H1 (cell line): ENCODE data around the gene KLF2. TPM values are rescaled to one million over a fixed set of nuclear protein-coding genes. Genes with fewer than 3 reads are reported as not detected.

Experiments
- CTCF ChIA-PET: fragments of 300-600 bp; sonication (Branson Sonifier 250); formaldehyde crosslinking; loops from one replicate; lab custom pipeline; 2021; ENCODE audit not compliant: partially characterized antibody; lab: Charles Lee
- POLR2A ChIA-PET: fragments of 300-600 bp; sonication (Branson Sonifier 250); formaldehyde crosslinking; loops from one replicate; lab custom pipeline; 2021; ENCODE audit warnings: inconsistent platforms; ENCODE audit not compliant: partially characterized antibody; lab: Charles Lee
- DNase-seq, 2 experiments: peaks; one replicate each; pipeline versions ENCODE4 v3.0.0 to v3.0.0-alpha.2; 2010 to 2022; ENCODE audit warnings: low spot score in 2 of 2, low read depth in 1 of 2, mixed read lengths in 1 of 2
- FAIRE-seq: peaks from 2 replicates; lab custom pipeline; 2011; peaks lifted over from hg19 to GRCh38; lab: Jason Lieb, UNC
- H2AFZ ChIP-seq: 2 replicates; pipeline ENCODE4 v1.8.1; 2012; ENCODE audit warnings: low read length, inconsistent platforms
- H2AK5ac ChIP-seq: 2 replicates; pipeline ENCODE4 v1.6.1; 2013; ENCODE audit warnings: low read depth, low read length
- H2BK120ac ChIP-seq: replicated peaks from 2 replicates; pipeline ENCODE3; 2013; ENCODE audit warnings: low read depth, low read length, inconsistent platforms
- H2BK12ac ChIP-seq: 2 replicates; pipeline ENCODE4 v1.6.1; 2013; ENCODE audit warnings: low read depth, low read length
- H2BK15ac ChIP-seq: 2 replicates; pipeline ENCODE4 v1.6.1; 2013; ENCODE audit warnings: low read length
- H2BK20ac ChIP-seq: 2 replicates; pipeline ENCODE4 v1.6.1; 2013; ENCODE audit warnings: low read length
- H2BK5ac ChIP-seq: 2 replicates; pipeline ENCODE4 v1.6.1; 2013; ENCODE audit warnings: low read depth, low read length
- H3K14ac ChIP-seq: 2 replicates; pipeline ENCODE4 v1.6.1; 2013; ENCODE audit warnings: inconsistent platforms; ENCODE audit not compliant: insufficient read length
- H3K18ac ChIP-seq: 2 replicates; pipeline ENCODE4 v1.6.1; 2013; ENCODE audit warnings: low read length; ENCODE audit errors: extremely low read depth
- H3K23ac ChIP-seq: 2 replicates; pipeline ENCODE4 v1.6.1; 2013; ENCODE audit warnings: inconsistent platforms; ENCODE audit not compliant: insufficient read length
- H3K23me2 ChIP-seq: 2 replicates; pipeline ENCODE4 v1.6.1; 2013; ENCODE audit warnings: low read depth, low read length
- H3K27ac ChIP-seq: 2 replicates; pipeline ENCODE4 v1.6.1; 2011; ENCODE audit warnings: low read depth, low read length, inconsistent platforms
- H3K27me3 ChIP-seq, 4 experiments: replicated peaks in 1 of 4; 1 replicate in 1 of 4; 2 replicates in 3 of 4; pipeline versions ENCODE4 v1.6.1 to v1.8.1; 2011 to 2013; ENCODE audit warnings: low read length in 3 of 4, mild to moderate bottlenecking in 3 of 4, inconsistent platforms in 2 of 4, mixed read lengths in 2 of 4, moderate library complexity in 1 of 4; ENCODE audit not compliant: control insufficient read depth in 3 of 4, insufficient read depth in 3 of 4; ENCODE audit errors: extremely low read depth in 1 of 4
- H3K36me3 ChIP-seq, 4 experiments: 2 replicates each; pipeline versions ENCODE4 v1.6.1 to v1.8.1; 2011 to 2013; ENCODE audit warnings: mild to moderate bottlenecking in 4 of 4, low read length in 3 of 4, moderate library complexity in 2 of 4, control low read depth in 1 of 4, inconsistent platforms in 1 of 4; ENCODE audit not compliant: insufficient read depth in 4 of 4, control insufficient read depth in 2 of 4
- H3K4ac ChIP-seq: replicated peaks from 2 replicates; pipeline ENCODE3; 2013; ENCODE audit warnings: low read length, low read depth, mixed read lengths, inconsistent platforms; ENCODE audit not compliant: insufficient read length
- H3K4me1 ChIP-seq, 4 experiments: replicated peaks in 1 of 4; 1 replicate in 1 of 4; 2 replicates in 3 of 4; pipeline versions ENCODE4 v1.6.1 to v1.8.1; 2011 to 2013; ENCODE audit warnings: low read length in 3 of 4, inconsistent platforms in 2 of 4, mixed read lengths in 1 of 4; ENCODE audit not compliant: insufficient read depth in 4 of 4, control insufficient read depth in 3 of 4
- H3K4me2 ChIP-seq, 2 experiments: 2 replicates each; pipeline versions ENCODE4 v1.6.1 to v1.8.1; 2011 to 2013; ENCODE audit warnings: low read depth in 2 of 2, low read length in 2 of 2, control low read depth in 1 of 2, inconsistent platforms in 1 of 2, mild to moderate bottlenecking in 1 of 2; ENCODE audit not compliant: insufficient read depth in 1 of 2
- H3K4me3 ChIP-seq, 4 experiments: fragments of 200-600, 300-600 bp in 1 of 4; sonication (generic), shearing (Covaris generic), sonication (Bioruptor Twin) in 1 of 4; 2 replicates each; pipeline versions ENCODE4 v1.5.1 to v1.8.1; 2011 to 2016; ENCODE audit warnings: low read length in 4 of 4, low read depth in 3 of 4, control low read depth in 2 of 4, inconsistent platforms in 2 of 4, mild to moderate bottlenecking in 2 of 4, mixed read lengths in 1 of 4, moderate library complexity in 1 of 4; ENCODE audit not compliant: insufficient read depth in 2 of 4; ENCODE audit errors: extremely low read depth in 1 of 4
- H3K56ac ChIP-seq: replicated peaks from 2 replicates; pipeline ENCODE3; 2013; ENCODE audit warnings: low read depth, mild to moderate bottlenecking, mixed read lengths, low read length, inconsistent platforms; ENCODE audit not compliant: insufficient read length
- H3K79me1 ChIP-seq: 2 replicates; pipeline ENCODE4 v1.6.1; 2013; ENCODE audit warnings: low read depth, low read length, control low read depth
- H3K79me2 ChIP-seq, 2 experiments: 2 replicates each; pipeline versions ENCODE4 v1.6.1 to v1.8.1; 2012 to 2013; ENCODE audit warnings: low read length in 2 of 2, mild to moderate bottlenecking in 2 of 2, inconsistent platforms in 1 of 2; ENCODE audit not compliant: insufficient read depth in 2 of 2, control insufficient read depth in 1 of 2
- H3K9ac ChIP-seq, 4 experiments: replicated peaks in 1 of 4; 1 replicate in 1 of 4; 2 replicates in 3 of 4; pipeline versions ENCODE4 v1.6.1 to v1.8.1; 2011 to 2013; ENCODE audit warnings: low read depth in 3 of 4, low read length in 3 of 4, control low read depth in 2 of 4, mild to moderate bottlenecking in 2 of 4, moderate library complexity in 2 of 4, inconsistent platforms in 1 of 4; ENCODE audit errors: extremely low read depth in 1 of 4
- H3K9me3 ChIP-seq, 2 experiments: 2 replicates each; pipeline versions ENCODE4 v1.6.1 to v1.8.1; 2012 to 2013; ENCODE audit warnings: mild to moderate bottlenecking in 2 of 2, moderate library complexity in 2 of 2, control low read depth in 1 of 2, inconsistent platforms in 1 of 2, low read depth in 1 of 2, low read length in 1 of 2, mixed read lengths in 1 of 2; ENCODE audit not compliant: insufficient read depth in 2 of 2
- H4K20me1 ChIP-seq, 2 experiments: replicated peaks in 1 of 2; 2 replicates each; pipeline versions ENCODE3 to v1.8.1; 2011 to 2013; ENCODE audit warnings: inconsistent platforms in 2 of 2, low read length in 2 of 2, mild to moderate bottlenecking in 1 of 2; ENCODE audit not compliant: insufficient read depth in 2 of 2, control insufficient read depth in 1 of 2
- H4K5ac ChIP-seq: 2 replicates; pipeline ENCODE4 v1.6.1; 2013; ENCODE audit warnings: low read length, low read depth, mixed read lengths, inconsistent platforms; ENCODE audit not compliant: insufficient read length
- H4K8ac ChIP-seq: 2 replicates; pipeline ENCODE4 v1.8.0; 2013; ENCODE audit warnings: mild to moderate bottlenecking, moderate library complexity, low read length, inconsistent platforms; ENCODE audit not compliant: insufficient read depth; ENCODE audit errors: extremely low read depth
- H4K91ac ChIP-seq: replicated peaks from 2 replicates; pipeline ENCODE3; 2013; ENCODE audit warnings: low read length, mixed read lengths, inconsistent platforms; ENCODE audit not compliant: insufficient read length
- CEBPB ChIP-seq: IDR thresholded peaks from 2 replicates; pipeline ENCODE4 v1.6.1; 2012; ENCODE audit warnings: low read depth, low read length
- CREB1 ChIP-seq: IDR thresholded peaks from 2 replicates; pipeline ENCODE4 v1.6.1; 2012; ENCODE audit warnings: inconsistent platforms
- GTF2F1 ChIP-seq: IDR thresholded peaks from 2 replicates; pipeline ENCODE4 v1.6.1; 2012; ENCODE audit warnings: low read depth, low read length, improper control_type of control experiment, borderline replicate concordance
- KDM5A ChIP-seq: fragments of 200-600 bp; IDR thresholded peaks from 2 replicates; pipeline ENCODE4 v1.7.1; 2012; ENCODE audit warnings: mild to moderate bottlenecking, low read length, inconsistent platforms, mixed read lengths
- NRF1 ChIP-seq: IDR thresholded peaks from 2 replicates; pipeline ENCODE4 v1.6.1; 2011; ENCODE audit warnings: mild to moderate bottlenecking, low read depth, low read length, improper control_type of control experiment
- POLR2AphosphoS5 ChIP-seq: IDR thresholded peaks from 2 replicates; pipeline ENCODE4 v1.6.1; 2011; ENCODE audit warnings: low read depth, low read length
- SIN3A ChIP-seq, 2 experiments: IDR thresholded peaks in 1 of 2; conservative IDR thresholded peaks in 1 of 2; 2 replicates each; pipeline ENCODE4 v1.6.1; 2011 to 2012; ENCODE audit warnings: low read length in 2 of 2, improper control_type of control experiment in 1 of 2, low read depth in 1 of 2, mild to moderate bottlenecking in 1 of 2
- TAF7 ChIP-seq: optimal IDR thresholded peaks from 2 replicates; pipeline ENCODE3; 2011; ENCODE audit warnings: low read depth, mild to moderate bottlenecking, inconsistent platforms, low read length, moderate library complexity, borderline replicate concordance
- TCF12 ChIP-seq: IDR thresholded peaks from 2 replicates; pipeline ENCODE4 v1.6.1; 2011; ENCODE audit warnings: low read depth, mild to moderate bottlenecking, low read length
- YY1 ChIP-seq: IDR thresholded peaks from 2 replicates; pipeline ENCODE4 v1.6.1; 2011; ENCODE audit warnings: low read depth, mild to moderate bottlenecking, low read length
- ZNF274 ChIP-seq: IDR thresholded peaks from 2 replicates; pipeline ENCODE4 v1.7.0; 2012; ENCODE audit warnings: low read length, borderline replicate concordance; ENCODE audit errors: extremely low read depth
- WGBS, 2 experiments: shearing (Covaris generic) in 1 of 2; methylation state at CpG; one replicate each; pipeline versions ENCODE4 v1.1.6 to v1.1.7; 2013 to 2015; ENCODE audit warnings: low lambda C conversion rate in 2 of 2, mixed read lengths in 2 of 2, inconsistent platforms in 1 of 2, low coverage in 1 of 2, missing lambda C conversion rate in 1 of 2; ENCODE audit not compliant: insufficient replicate concordance in 2 of 2, insufficient coverage in 1 of 2, insufficient read length in 1 of 2; ENCODE audit errors: extremely low coverage in 1 of 2, missing lambda C conversion rate in 1 of 2; 5-methylcytosine and 5-hydroxymethylcytosine counted together
- polyA plus RNA-seq, 7 experiments: library from polyadenylated mRNA; depleted of rRNA in 3 of 7; stranded (reverse) in 5 of 7; unstranded in 2 of 7; fragments of >200 nt in 5 of 7; fragments of 200-250 nt in 2 of 7; gene quantifications; 1 replicate in 5 of 7; 2 replicates in 1 of 7; 4 replicates in 1 of 7; pipeline versions ENCODE4 v1.2.1 to v1.2.3, GENCODE V29; 2011 to 2013; ENCODE audit warnings: missing spikeins in 2 of 7, mixed read lengths in 2 of 7
- total RNA-seq: library from RNA; stranded (reverse); fragmentation: NEBNext Ultra II Directional; extraction: Animal tissue kit (Norgen Biotek cat#: 25700); gene quantifications from 2 replicates; pipeline ENCODE4 v1.2.1, GENCODE V29; 2021
- TF ChIP-seq, protein P1 (sequence below): IDR thresholded peaks from 2 replicates; pipeline ENCODE4 v1.6.1; 2011; ENCODE audit warnings: low read length, improper control_type of control experiment

Gene KLF2
- total and polyA plus RNA-seq, 2 of the 8 experiments (the other 6 are each of a cell fraction or from before 2014, with no cell fraction given), result 0.19 to 0.33 TPM

GRCh38 chr19:16283210-16284061 lies 41.2 kb upstream of the KLF2 start:
- Histone ChIP-seq H4K91ac (no peak overlapping the region), H4K8ac (peak overlapping the region; percentile 9; the same call in 1 of the 2 replicates), H2BK20ac (no peak overlapping the region), H2AK5ac (no peak overlapping the region), H3K18ac (no peak overlapping the region), H3K79me2 (no peaks in the 10 kb centered on the region), H2AFZ (no peak overlapping the region), H3K9ac (no peak overlapping the region), H3K36me3 (no peaks in the 10 kb centered on the region), H4K20me1 (no peaks in the 10 kb centered on the region), H3K27ac (no peak overlapping the region), H3K4me3 (no peak overlapping the region), H3K23me2 (no peaks in the 10 kb centered on the region), H3K23ac (no peak overlapping the region), H3K9me3 (no peaks in the 10 kb centered on the region), H3K79me1 (no peaks in the 10 kb centered on the region), H2BK12ac (no peak overlapping the region), H2BK15ac (no peak overlapping the region), H3K27me3 (no peaks in the 10 kb centered on the region), H4K5ac (no peak overlapping the region), H3K4me2 (no peak overlapping the region), H3K4ac (no peak overlapping the region), H3K14ac (no peak overlapping the region), H3K4me1 (peaks cover 0 to 11% (median 7%) of the 10 kb centered on the region in 4 experiments; a peak in 4 of 7 replicates), H3K56ac (no peak overlapping the region), H2BK5ac (no peak overlapping the region), H2BK120ac (no peak overlapping the region)
- WGBS, 2 experiments, result 80% methylated on average over 34 of the region's 36 CpGs; no CpG with 5 or more reads in 1 of the 2 experiments
- FAIRE-seq (no peak), DNase-seq (no peak)
- POLR2A ChIA-PET, result interaction anchor here (0.6 kb wide), 2 partner anchors 200 to 733 kb away, joined by 3 read pairs; no protein-coding TSS in a partner anchor
- CTCF ChIA-PET, result interaction anchor here (0.7 to 0.9 kb wide), 2 partner anchors 35 to 111 kb away, joined by 3 read pairs; no protein-coding TSS in a partner anchor
- TF ChIP-seq CREB1 (no peak), TAF7 (no peak), NRF1 (no peak), KDM5A (no peak), POLR2AphosphoS5 (no peak), GTF2F1 (no peak), CEBPB (no peak), ZNF274 (no peak), SIN3A (conservative IDR thresholded peaks at IDR 0.05 in 1 of 2, IDR thresholded peaks at IDR 0.05 in 1 of 2; ENCODE audit: low read depth in 1 of 2, low read length in 2 of 2) (no peak), TCF12 (no peak), YY1 (no peak)
- TF ChIP-seq, protein P1, sequence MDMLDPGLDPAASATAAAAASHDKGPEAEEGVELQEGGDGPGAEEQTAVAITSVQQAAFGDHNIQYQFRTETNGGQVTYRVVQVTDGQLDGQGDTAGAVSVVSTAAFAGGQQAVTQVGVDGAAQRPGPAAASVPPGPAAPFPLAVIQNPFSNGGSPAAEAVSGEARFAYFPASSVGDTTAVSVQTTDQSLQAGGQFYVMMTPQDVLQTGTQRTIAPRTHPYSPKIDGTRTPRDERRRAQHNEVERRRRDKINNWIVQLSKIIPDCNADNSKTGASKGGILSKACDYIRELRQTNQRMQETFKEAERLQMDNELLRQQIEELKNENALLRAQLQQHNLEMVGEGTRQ, result no peak
